OCI-LY7 (cell line): ENCODE data around the gene SUOX. TPM values are rescaled to one million over a fixed set of nuclear protein-coding genes. Genes with fewer than 3 reads are reported as not detected.

ENCODE experiments used
- BruUV-seq: library from RNA; stranded (reverse); fragments of 400-500 nt; replicated peaks from 2 replicates; lab custom pipeline; 2021; lab: Mats Ljungman, UMichigan
- CTCF ChIA-PET: fragments of 300-600 bp; sonication (Branson Sonifier 250); formaldehyde crosslinking; loops from one replicate; lab custom pipeline; 2022; ENCODE audit warnings: antibody characterized with exemption; ENCODE audit not compliant: unreplicated experiment; lab: Charles Lee
- POLR2A ChIA-PET: fragments of 300-600 bp; sonication (Branson Sonifier 250); formaldehyde crosslinking; loops from one replicate; lab custom pipeline; 2022; ENCODE audit warnings: antibody characterized with exemption; lab: Charles Lee
- DNase-seq: peaks from one replicate; pipeline ENCODE4 v3.0.0-alpha.2; 2015; ENCODE audit warnings: low spot score
- H2AFZ ChIP-seq: fragments of 200-600 bp; sonication (generic), shearing (Covaris generic); 2 replicates; pipeline ENCODE4 v1.6.1; 2014; ENCODE audit warnings: mild to moderate bottlenecking, antibody characterized with exemption, low read length, moderate library complexity
- H3K27ac ChIP-seq: fragments of 200-600 bp; sonication (generic); 2 replicates; pipeline ENCODE4 v1.5.1; 2014; ENCODE audit warnings: mixed run types, low read depth, mild to moderate bottlenecking, moderate library complexity, low read length, inconsistent platforms; ENCODE audit not compliant: poor library complexity, severe bottlenecking
- H3K36me3 ChIP-seq: fragments of 200-600 bp; sonication (generic); 2 replicates; pipeline ENCODE4 v1.6.1; 2014; ENCODE audit warnings: mild to moderate bottlenecking, antibody characterized with exemption, low read length, moderate library complexity, mixed read lengths; ENCODE audit not compliant: insufficient read depth
- H3K4me1 ChIP-seq: fragments of 200-600 bp; sonication (generic); 2 replicates; pipeline ENCODE4 v1.5.1; 2014; ENCODE audit warnings: mild to moderate bottlenecking, low read length; ENCODE audit not compliant: insufficient read depth, poor library complexity, severe bottlenecking
- H3K4me2 ChIP-seq: fragments of 200-600 bp; sonication (generic); 2 replicates; pipeline ENCODE4 v1.6.1; 2014; ENCODE audit warnings: mild to moderate bottlenecking, low read length
- H3K4me3 ChIP-seq: fragments of 200-600 bp; sonication (generic); 2 replicates; pipeline ENCODE4 v1.5.1; 2014; ENCODE audit warnings: mild to moderate bottlenecking, low read depth, low read length; ENCODE audit not compliant: poor library complexity, severe bottlenecking
- H3K79me2 ChIP-seq: fragments of 200-600 bp; sonication (generic); 2 replicates; pipeline ENCODE4 v1.6.1; 2016; ENCODE audit warnings: low read depth, mild to moderate bottlenecking, low read length, moderate library complexity, mixed read lengths; ENCODE audit not compliant: insufficient read depth
- H3K9me2 ChIP-seq: fragments of 200-600 bp; sonication (generic); 2 replicates; pipeline ENCODE4 v1.6.1; 2016; ENCODE audit warnings: mild to moderate bottlenecking, low read length, mixed read lengths; ENCODE audit not compliant: insufficient read depth
- H3K9me3 ChIP-seq: fragments of 200-600 bp; sonication (generic); 2 replicates; pipeline ENCODE4 v1.6.1; 2014; ENCODE audit warnings: mild to moderate bottlenecking, mixed run types, low read length, mixed read lengths
- H4K20me1 ChIP-seq: fragments of 200-600 bp; sonication (generic); 2 replicates; pipeline ENCODE4 v1.6.1; 2014; ENCODE audit warnings: mild to moderate bottlenecking, antibody characterized with exemption, low read length, moderate library complexity, mixed read lengths; ENCODE audit not compliant: insufficient read depth
- EZH2phosphoT487 ChIP-seq: fragments of 200-600 bp; sonication (generic); IDR thresholded peaks from 2 replicates; pipeline ENCODE4 v1.6.1; 2018; ENCODE audit warnings: low read depth, borderline replicate concordance, mild to moderate bottlenecking, mixed run types, antibody characterized with exemption, low read length, moderate library complexity, mixed read lengths
- intact Hi-C: fragments of 100-400 bp; cut with micrococcal nuclease; formaldehyde crosslinking; loops from one replicate; pipeline ENCODE4 v1.10.0; 2022; ENCODE audit not compliant: unreplicated experiment
- total RNA-seq, 2 experiments: library from RNA; depleted of rRNA in 1 of 2; stranded (reverse); fragments of >200 nt in 1 of 2; shearing (Covaris generic) in 1 of 2; gene quantifications; 2 replicates each; pipeline ENCODE4 v1.2.3, GENCODE V29; 2014 to 2022
- TF ChIP-seq, protein P1 (sequence below): fragments of 200-600 bp; sonication (generic); conservative IDR thresholded peaks from 2 replicates; pipeline ENCODE4 v1.5.1; 2014; ENCODE audit warnings: mild to moderate bottlenecking, antibody characterized with exemption, low read length, moderate library complexity, mixed read lengths

SUOX gene
- total RNA-seq, 2 experiments from 2014 or later, result 2.7 to 6.4 TPM

DNA sequence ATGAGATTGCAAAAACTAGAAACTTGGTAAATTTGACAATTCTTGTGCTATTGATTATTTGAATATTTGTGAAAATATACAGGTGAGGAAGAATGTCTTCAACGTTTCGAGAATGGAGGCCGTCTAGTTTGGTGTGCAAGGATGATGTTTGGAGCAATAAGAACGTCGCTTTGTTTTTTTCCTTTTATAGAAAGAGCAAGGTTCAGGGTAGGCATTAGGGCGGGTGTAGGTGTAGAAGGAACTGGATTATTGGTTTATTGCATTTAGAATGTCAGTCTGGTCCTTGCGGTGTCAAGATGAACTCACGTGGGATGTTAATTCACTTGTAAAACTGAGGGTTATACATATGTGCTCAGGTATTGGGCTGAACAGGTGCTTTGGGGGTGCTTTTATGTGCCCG lies 45.8 kb downstream of the SUOX start:
- Histone ChIP-seq H3K4me2 (peak overlapping the region; percentile 96), H3K36me3 (peaks cover 48% of the 10 kb centered on the region), H3K9me3 (no peaks in the 10 kb centered on the region), H2AFZ (no peak overlapping the region), H3K27ac (peak overlapping the region; percentile 66), H3K4me3 (peak overlapping the region; percentile 83), H3K79me2 (peaks cover 24% of the 10 kb centered on the region), H3K4me1 (peaks cover 39% of the 10 kb centered on the region), H3K9me2 (no peaks in the 10 kb centered on the region), H4K20me1 (peaks cover 22% of the 10 kb centered on the region; the same call in 1 of the 2 replicates)
- BruUV-seq, result no TSS peak
- intact Hi-C loops, result loop anchor here (5.0 kb wide), 1 partner anchor 226 kb away; the partner anchor contains the start of genes ORMDL2 and SARNP
- TF ChIP-seq, protein P1, sequence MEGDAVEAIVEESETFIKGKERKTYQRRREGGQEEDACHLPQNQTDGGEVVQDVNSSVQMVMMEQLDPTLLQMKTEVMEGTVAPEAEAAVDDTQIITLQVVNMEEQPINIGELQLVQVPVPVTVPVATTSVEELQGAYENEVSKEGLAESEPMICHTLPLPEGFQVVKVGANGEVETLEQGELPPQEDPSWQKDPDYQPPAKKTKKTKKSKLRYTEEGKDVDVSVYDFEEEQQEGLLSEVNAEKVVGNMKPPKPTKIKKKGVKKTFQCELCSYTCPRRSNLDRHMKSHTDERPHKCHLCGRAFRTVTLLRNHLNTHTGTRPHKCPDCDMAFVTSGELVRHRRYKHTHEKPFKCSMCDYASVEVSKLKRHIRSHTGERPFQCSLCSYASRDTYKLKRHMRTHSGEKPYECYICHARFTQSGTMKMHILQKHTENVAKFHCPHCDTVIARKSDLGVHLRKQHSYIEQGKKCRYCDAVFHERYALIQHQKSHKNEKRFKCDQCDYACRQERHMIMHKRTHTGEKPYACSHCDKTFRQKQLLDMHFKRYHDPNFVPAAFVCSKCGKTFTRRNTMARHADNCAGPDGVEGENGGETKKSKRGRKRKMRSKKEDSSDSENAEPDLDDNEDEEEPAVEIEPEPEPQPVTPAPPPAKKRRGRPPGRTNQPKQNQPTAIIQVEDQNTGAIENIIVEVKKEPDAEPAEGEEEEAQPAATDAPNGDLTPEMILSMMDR, result no peak
- no peak for TF ChIP-seq EZH2phosphoT487
- POLR2A ChIA-PET, result interaction anchor here (1.0 to 1.8 kb wide), 2 partner anchors 74 to 303 kb away, joined by 5 to 6 read pairs; no protein-coding TSS in a partner anchor
- CTCF ChIA-PET, result no interaction called here
- DNase-seq, result no peak

DNA sequence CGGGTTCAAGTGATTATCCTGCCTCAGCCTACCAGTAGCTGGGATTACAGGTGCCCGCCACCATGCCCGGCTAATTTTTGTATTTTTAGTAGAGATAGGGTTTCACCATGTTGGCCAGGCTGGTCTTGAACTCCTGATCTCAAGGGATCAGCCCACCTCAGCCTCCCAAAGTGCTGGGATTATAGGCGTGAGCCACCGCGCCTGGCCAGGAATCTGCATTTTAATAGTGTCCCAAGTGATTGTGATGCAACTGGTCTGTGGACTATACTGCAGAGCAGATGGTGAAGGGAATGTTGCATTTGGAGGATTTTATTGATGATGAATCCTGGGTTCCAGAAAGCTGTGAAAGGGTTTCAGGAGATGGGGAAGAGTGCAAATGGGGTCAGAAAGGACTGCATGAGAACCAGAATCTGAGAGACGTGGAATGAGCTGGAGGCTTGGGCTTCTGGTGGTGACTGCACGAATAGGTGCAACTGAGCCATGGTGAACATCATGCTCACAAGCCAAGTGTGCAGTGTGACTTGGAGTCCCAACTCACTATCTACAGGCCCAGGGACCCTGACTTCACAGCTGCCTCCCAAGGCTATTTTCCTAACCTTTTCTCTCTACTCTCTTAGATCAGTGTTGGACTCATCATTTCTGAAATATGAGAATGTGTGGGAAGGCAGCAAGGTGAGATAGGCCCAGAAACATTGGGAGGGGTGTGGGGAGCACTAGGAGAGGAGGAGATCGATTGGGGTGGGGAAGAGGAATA lies 49.1 kb downstream of the SUOX start:
- H2AFZ ChIP-seq, result no peak overlapping the region
- intact Hi-C loops, result loop anchor here (2.0 to 5.0 kb wide), 2 partner anchors 73 to 141 kb away; partner anchors contain the start of genes SMARCC2 and ZC3H10
- CTCF ChIA-PET, result no interaction called here

More for the DNA sequence above, 49.1 kb downstream of the SUOX start:
- H3K27ac ChIP-seq, result peak overlapping the region; percentile 58
- peaks cover 22% of the 10 kb centered on the region; the same call in 1 of the 2 replicates for H4K20me1 ChIP-seq
- BruUV-seq, result no TSS peak
- peaks cover 50% of the 10 kb centered on the region for H3K36me3 ChIP-seq
- H3K4me3 ChIP-seq, result no peak overlapping the region
- peaks cover 23% of the 10 kb centered on the region for H3K4me1 ChIP-seq
- no peaks in the 10 kb centered on the region for H3K9me2 ChIP-seq
- peaks cover 24% of the 10 kb centered on the region for H3K79me2 ChIP-seq
- TF ChIP-seq, protein P1, result no peak
- TF ChIP-seq EZH2phosphoT487, result no peak
- H3K9me3 ChIP-seq, result no peaks in the 10 kb centered on the region
- no peak overlapping the region; the same call in 1 of the 2 replicates for H3K4me2 ChIP-seq
- DNase-seq, result no peak
- POLR2A ChIA-PET, result interaction anchor here (0.7 kb wide), 1 partner anchor 26 kb away, joined by 3 read pairs; no protein-coding TSS in a partner anchor
